Measurements from ENCODE around the gene HS6ST3.
"Not testable (repeated sequence)": the region's sequence is repeated elsewhere in the genome, so short reads cannot be mapped to it uniquely, and the experiment has no call there.

The HS6ST3 gene

GRCh38 chr13:96089749-96090239 lies at the start of gene HS6ST3:
Gene HS6ST3, plus strand, starts transcription at chr13:96090107.
- DNase-seq, result no peak

GRCh38 chr13:96041326-96042110 lies 48.4 kb upstream of the HS6ST3 start:
- no peak for DNase-seq

GRCh38 chr13:96044238-96044637 lies 45.7 kb upstream of the HS6ST3 start:
- no peak for DNase-seq

DNA sequence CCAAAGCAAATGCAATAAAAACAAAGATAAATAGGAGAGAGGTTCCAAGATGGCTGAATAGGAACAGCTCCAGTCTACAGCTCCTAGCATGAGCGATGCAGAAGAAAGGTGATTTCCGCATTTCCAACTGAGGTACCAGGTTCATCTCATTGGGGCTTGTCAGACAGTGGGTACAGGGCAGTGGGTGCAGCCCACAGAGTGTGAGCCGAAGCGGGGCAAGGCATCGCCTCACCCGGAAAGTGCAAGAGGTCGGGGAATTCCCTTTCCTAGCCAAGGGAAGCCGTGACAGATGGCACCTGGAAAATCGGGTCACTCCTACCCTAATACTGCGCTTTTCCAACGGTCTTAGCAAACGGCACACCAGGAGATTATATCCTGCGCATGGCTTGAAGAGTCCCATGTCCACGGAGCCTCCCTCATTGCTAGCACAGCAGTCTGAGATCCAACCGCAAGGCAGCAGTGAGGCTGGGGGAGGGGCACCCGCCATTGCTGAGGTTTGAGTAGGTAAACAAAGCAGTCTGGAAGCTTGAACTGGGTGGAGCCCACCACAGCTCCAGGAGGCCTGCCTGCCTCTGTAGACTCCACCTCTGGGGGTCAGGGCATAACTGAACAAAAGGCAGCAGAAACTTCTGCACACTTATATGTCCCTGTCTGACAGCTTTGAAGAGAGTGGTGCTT lies 43.3 kb upstream of the HS6ST3 start:
- not testable (repeated sequence) for DNase-seq

- DNase-seq, result not testable (repeated sequence)
These were observed 39.0 kb upstream of the HS6ST3 start for GRCh38 chr13:96050955-96051354.

GRCh38 chr13:96051491-96051890 lies 38.4 kb upstream of the HS6ST3 start:
- not testable (repeated sequence) for DNase-seq

DNA sequence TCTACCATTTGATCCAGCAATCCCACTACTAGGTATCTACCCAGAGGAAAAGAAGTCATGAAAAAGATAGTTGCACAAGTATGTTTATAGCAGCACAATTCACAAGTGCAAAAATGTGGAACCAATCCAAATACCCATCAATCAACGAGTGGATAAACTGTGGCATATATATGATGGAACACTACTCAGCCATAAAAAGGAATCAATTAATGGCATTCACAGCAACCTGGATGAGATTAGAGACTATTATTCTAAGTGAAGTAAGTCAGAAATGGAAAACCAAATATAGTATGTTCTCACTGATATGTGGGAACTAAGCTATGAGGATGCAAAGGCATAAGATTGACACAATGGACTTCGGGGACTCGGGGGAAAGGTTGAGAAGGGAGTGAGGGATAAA lies 38.0 kb upstream of the HS6ST3 start:
- not testable (repeated sequence) for DNase-seq

DNA sequence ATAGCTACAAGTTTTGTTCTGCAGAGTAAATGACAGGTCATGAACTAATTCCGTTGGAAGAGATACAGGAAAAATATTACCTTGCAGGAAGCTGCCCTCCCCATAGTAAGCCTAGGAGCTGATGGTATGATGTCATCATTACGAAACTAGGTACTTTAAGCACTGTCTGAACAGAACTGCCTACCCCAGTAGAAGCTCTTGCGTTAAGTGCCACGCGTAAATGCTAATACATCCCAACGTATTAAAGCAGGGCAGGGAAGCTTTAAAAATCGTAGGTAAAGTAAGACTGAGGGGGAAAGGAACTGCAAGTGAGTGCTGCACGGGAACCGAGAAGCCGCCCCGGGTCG lies 37.3 kb upstream of the HS6ST3 start:
- DNase-seq, result peak; percentile 55

- DNase-seq, result peak; percentile 92
These were observed 36.8 kb upstream of the HS6ST3 start, which contains the start of gene UGGT2 for GRCh38 chr13:96053003-96053703. Gene UGGT2, minus strand, starts transcription at chr13:96053401. Its CDS starts 89 bp downstream, at chr13:96053312.

DNA sequence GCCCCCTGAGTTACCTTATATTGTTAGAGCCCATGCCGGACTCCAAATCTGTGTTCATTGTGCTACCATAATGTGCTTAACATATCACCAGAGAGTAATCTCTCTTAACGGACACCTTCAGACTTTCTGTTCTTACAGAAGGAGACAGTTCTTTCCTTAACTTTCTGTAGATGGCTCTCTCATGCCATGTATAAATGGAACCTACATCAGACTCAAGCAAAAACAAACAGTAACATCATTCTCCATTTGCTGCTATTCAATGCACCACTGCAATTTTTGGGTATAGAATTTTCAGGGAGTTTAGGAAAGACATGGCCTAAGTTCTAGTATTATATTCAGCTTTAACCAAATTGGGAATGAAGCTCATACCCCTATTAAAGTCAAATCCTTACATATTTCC lies 24.1 kb upstream of the HS6ST3 start:
- no peak for DNase-seq

- no peak for DNase-seq
These were observed 21.2 kb upstream of the HS6ST3 start for GRCh38 chr13:96068729-96069128.

DNA sequence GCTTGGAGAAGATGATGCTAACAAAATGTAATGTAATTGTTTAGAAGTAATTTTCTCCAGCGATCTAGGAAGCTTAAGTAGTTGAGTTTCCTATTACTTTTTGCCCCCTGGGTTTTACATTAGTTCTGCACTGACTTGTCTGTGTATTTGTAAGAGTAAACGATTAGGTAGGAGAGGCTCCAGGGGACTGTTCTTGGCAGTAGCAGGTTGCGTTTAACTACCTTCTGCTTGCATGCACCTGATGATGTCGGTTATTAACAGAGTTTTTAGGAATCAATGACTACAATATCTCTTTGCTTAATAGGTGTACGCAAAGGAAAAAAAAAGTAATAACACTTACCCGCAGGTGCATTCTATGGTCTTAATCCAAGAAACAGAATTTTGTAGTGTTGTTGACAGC lies 18.4 kb upstream of the HS6ST3 start:
- no peak for DNase-seq

- DNase-seq, result no peak
These were observed 17.5 kb upstream of the HS6ST3 start for GRCh38 chr13:96072392-96072791.

GRCh38 chr13:96075953-96076543 lies 13.9 kb upstream of the HS6ST3 start:
- peak; percentile 6 for DNase-seq

DNA sequence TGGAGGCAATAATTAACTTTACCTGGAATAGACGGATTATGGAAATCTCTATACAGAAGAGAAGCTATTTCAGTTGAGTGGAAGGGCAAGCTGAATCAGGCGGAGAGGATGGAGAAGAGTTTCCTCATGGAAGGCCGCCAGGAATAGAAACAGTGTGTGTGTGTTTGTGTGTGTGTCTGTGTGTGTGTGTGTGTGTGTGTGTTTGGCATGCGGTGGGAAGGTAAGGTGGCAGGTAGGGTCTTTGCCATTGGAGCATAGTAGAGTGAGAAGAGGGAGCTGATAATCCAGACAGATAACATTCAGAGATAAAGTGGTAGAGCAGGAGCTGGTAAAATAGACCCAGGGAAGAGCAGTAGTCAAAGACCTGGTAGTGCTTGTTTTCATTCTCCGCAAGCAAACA lies 9.2 kb upstream of the HS6ST3 start:
- no peak for DNase-seq

DNA sequence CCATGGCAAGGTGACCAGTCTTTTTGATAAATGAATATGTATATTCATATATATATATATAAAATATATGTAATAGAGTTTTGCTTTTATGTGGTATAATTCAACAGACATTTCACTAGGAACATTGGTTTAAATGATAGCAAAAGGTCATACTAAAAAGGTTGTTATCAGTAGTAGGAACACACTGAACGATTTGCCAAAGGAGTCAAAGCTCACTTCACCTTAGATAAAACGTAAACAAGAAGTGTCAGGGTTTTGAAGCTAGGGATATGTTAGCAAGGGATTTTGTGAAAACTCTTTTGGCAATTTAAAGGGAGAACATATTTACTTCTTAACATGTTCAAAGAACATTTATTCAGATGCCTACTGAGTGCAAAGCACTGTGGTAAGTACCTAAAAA lies 8.0 kb upstream of the HS6ST3 start:
- DNase-seq, result no peak

DNA sequence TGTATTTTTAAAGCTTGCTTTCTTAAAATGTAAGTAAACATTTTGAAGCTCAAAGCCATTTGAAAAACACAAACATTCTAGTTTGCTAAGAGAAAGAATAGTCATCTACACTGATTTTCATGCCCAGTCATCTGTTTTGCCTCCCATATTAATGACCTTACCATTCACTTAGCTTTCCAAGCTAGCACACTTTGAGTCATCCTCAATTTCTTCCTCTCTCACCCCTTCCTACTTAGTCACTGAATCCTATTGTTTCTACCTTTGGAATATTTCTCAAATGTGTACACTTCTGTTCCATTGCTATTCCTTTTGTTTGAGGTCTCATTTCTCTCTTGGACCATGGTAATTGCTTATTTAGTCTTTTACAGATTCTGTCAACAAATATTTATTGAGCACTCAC lies 7.3 kb upstream of the HS6ST3 start:
- no peak for DNase-seq

DNA sequence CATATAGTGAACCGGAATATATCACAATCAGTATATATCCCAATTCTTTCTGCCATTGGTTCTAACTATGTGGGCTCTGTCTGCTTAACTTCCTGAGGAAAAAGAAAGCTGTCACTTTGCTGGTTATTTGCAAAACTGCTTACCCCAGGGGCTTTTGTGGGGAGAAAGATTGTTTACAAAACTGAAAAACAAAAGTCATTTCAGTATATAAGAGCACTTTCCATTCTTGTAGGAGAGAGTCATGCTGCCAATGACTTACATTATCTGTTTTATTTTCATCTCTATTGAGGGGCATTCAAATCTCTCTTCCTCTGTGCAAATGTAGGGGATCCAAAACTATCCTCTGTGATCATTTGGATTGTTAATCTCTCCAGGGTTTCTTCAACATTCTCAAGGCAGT lies 3.2 kb upstream of the HS6ST3 start:
- DNase-seq, result no peak

DNA sequence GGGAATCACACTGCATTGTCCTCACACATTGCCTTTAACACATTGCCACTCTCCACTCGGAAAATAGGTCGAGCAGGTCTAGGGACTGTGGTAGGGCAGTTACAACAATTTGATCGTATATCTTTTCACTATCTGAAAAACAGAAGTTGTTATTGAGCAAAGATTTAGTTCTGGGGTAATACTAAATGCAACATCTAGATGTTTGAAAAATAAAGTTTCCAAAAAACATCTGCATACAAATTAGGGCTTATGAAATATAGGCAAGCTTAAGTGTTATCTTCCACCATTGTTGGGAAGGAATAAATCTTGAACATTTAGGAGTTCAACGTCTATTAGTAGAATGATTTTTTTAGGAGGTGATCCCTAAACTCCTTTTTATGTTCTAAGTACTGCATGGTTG lies 768 bp upstream of the HS6ST3 start:
- no peak for DNase-seq

DNA sequence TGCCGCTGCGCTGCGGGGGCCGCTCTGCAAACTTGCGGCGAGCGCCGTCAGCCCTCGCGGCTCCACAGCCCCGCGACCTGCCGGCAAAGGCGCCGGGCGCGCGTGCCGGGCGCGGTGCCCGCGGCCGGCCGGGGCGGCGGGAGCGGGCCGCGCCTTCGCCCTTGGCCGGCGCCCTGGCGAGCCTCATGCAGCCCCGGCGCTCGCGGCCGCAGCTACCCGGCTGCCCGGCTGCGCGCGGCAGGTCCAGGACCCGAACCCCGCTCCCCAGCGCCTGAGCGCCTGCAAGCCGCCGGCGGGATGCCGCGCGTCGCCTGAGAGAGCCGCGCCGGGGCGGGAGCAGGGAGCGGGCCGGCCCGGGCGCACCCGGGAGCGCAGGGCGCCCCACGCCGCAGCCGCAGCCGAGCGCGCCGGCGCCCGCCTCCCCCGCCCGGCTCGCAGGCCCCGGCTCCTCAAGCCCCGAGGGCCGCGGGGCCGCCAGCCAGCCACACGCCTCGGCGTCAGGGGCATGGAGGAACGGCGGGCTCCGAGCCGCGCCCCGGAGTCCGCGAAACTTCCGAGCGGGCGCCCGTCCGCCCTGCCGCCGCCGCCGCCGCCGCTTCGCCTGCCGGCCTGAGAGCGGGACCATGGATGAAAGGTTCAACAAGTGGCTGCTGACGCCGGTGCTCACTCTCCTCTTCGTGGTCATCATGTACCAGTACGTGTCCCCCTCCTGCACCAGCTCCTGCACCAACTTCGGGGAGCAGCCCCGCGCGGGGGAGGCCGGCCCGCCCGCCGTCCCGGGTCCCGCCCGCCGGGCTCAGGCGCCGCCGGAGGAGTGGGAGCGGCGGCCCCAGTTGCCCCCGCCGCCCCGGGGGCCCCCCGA lies 564 bp downstream of the HS6ST3 start:
- no peak for DNase-seq

DNA sequence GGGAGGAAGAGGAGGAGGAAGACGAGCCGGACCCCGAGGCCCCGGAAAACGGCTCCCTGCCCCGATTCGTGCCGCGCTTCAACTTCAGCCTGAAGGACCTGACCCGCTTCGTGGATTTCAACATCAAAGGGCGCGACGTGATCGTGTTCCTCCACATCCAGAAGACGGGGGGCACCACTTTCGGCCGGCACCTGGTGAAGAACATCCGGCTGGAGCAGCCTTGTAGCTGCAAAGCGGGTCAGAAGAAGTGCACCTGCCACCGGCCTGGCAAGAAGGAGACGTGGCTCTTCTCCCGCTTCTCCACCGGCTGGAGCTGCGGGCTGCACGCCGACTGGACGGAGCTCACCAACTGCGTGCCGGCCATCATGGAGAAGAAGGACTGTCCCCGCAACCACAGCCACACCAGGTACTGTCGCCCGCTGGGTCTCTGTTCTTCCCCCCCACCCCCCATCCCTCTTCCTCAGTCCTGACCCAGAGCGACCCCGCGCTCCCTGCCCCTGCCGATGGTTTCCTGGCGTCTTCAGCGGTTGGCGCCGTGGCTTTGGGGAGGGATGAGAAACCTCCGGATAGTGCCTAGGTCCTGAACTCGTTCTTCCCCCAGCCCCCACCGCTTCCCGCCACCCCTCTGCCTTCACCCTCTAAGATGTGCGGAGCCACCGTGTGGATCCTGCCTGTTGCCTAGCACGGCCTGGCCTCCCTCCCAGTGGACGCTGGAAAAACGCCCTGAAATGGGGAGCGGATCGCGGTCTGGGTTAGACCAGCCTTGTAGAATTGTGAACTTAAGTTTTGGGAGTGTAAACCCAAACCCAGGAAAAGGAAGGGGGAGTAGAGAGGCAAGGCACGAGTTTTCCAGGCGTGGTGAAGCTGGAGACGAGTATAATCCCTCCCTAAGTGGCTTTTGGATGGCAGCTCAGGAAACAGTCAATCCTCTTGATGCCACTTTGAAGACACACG lies 1.5 kb downstream of the HS6ST3 start:
- DNase-seq, result no peak
